Esophagus squamous epithelium (tissue), 5 donors: Measurements from ENCODE around the gene GMPR2. TPM values are rescaled to one million over a fixed set of nuclear protein-coding genes. Genes with fewer than 3 reads are reported as not detected.
A peak's percentile ranks its signal among the peaks of the same experiment; 100 is the strongest.

Experiments
- DNase-seq: peaks from one replicate; lab custom pipeline; 2025; lab: John Stamatoyannopoulos, UW
- H3K27ac ChIP-seq, 4 donors: fragments of 200-600 bp; sonication (generic); one replicate each; pipeline ENCODE4 v1.5.1; 2016 to 2019; ENCODE audit warnings: mild to moderate bottlenecking in 1 of 4
- H3K27me3 ChIP-seq, 4 donors: fragments of 200-600 bp; sonication (generic); 1 replicate in 3 of 4; 2 replicates in 1 of 4; pipeline versions ENCODE4 v1.5.1 to v1.6.0; 2017 to 2021; ENCODE audit warnings: antibody characterized with exemption in 1 of 4
- H3K36me3 ChIP-seq, 3 donors: fragments of 200-600 bp; sonication (generic); one replicate each; pipeline ENCODE4 v1.5.1; 2016 to 2019
- H3K4me1 ChIP-seq, 3 donors: fragments of 200-600 bp; sonication (generic); one replicate each; pipeline ENCODE4 v1.5.1; 2017 to 2019
- H3K4me3 ChIP-seq, 4 donors: fragments of 200-600 bp; sonication (generic); 1 replicate in 3 of 4; 2 replicates in 1 of 4; pipeline ENCODE4 v1.5.1; 2016 to 2019; ENCODE audit warnings: mild to moderate bottlenecking in 2 of 4, moderate library complexity in 1 of 4
- H3K9me3 ChIP-seq, 3 donors: fragments of 200-600 bp; sonication (generic); one replicate each; pipeline ENCODE4 v1.5.1; 2016 to 2019
- CTCF ChIP-seq, 6 experiments: fragments of 450-650 bp in 4 of 6; fragments of 200-600 bp in 2 of 6; sonication (generic) in 2 of 6; IDR thresholded peaks; one replicate each; pipeline ENCODE4 v1.5.1; 2016 to 2019; ENCODE audit warnings: antibody characterized with exemption in 6 of 6, mild to moderate bottlenecking in 4 of 6, moderate library complexity in 4 of 6
- POLR2A ChIP-seq, 4 donors: fragments of 450-650 bp; IDR thresholded peaks; one replicate each; pipeline ENCODE4 v1.6.1; 2017; ENCODE audit warnings: antibody characterized with exemption in 4 of 4, mild to moderate bottlenecking in 4 of 4, moderate library complexity in 3 of 4
- WGBS, 2 donors: methylation state at CpG; one replicate each; pipeline ENCODE4 v1.1.5; 2018; 5-methylcytosine and 5-hydroxymethylcytosine counted together
- intact Hi-C: fragments of 100-400 bp; cut with DNase I; formaldehyde crosslinking; loops from one replicate; pipeline ENCODE4 v1.15.0; 2022
- total RNA-seq, 4 donors: library from RNA; depleted of rRNA; stranded (reverse); fragments of >200 nt; gene quantifications; one replicate each; pipeline ENCODE4 v1.1.0, GENCODE V29; 2016
- donor health status: DM: yes; HTN: yes; CAD: no.

Gene GMPR2
- total RNA-seq, 4 donors from 2014 or later = 18.5 to 47.7 (median 33.1) TPM

- Histone ChIP-seq H3K9me3 (no peaks in the 10 kb centered on the region), H3K4me3 (no peak overlapping the region), H3K27ac (peak overlapping the region; percentile 95 to 100 (median 98)), H3K27me3 (no peaks in the 10 kb centered on the region), H3K4me1 (peaks cover 10 to 94% (median 25%) of the 10 kb centered on the region in 3 donors), H3K36me3 (peaks cover 3 to 28% (median 11%) of the 10 kb centered on the region in 3 donors)
- intact Hi-C loops = no loop called here
- no peak for DNase-seq
- TF ChIP-seq POLR2A (IDR thresholded peaks at IDR 0.05) = no peak
- TF ChIP-seq CTCF (IDR thresholded peaks at IDR 0.05) = no peak
- 61 to 71% methylated on average over 2 of the region's 2 CpGs for WGBS, 2 donors
Measured at GRCh38 chr14:24272467-24272866, 39.7 kb downstream of the GMPR2 start.

- DNase-seq = no peak
- intact Hi-C loops = no loop called here
- Histone ChIP-seq H3K4me1 (peaks cover 18 to 94% (median 25%) of the 10 kb centered on the region in 3 donors), H3K27ac (peak overlapping the region; percentile 85 to 100 (median 96)), H3K4me3 (no peak overlapping the region), H3K36me3 (peaks cover 0 to 18% (median 3%) of the 10 kb centered on the region in 3 donors), H3K27me3 (no peaks in the 10 kb centered on the region), H3K9me3 (no peaks in the 10 kb centered on the region)
- TF ChIP-seq CTCF (IDR thresholded peaks at IDR 0.05) (peak in 3 of 6 experiments; percentile 14 to 59 (median 19)), POLR2A (IDR thresholded peaks at IDR 0.05) (no peak)
- 47 to 62% methylated on average over 2 to 3 of the region's 3 CpGs for WGBS, 2 donors
Measured at GRCh38 chr14:24273422-24273998, 40.8 kb downstream of the GMPR2 start.

GRCh38 chr14:24274101-24274543 is 41.4 kb downstream of the GMPR2 start:
- H3K4me1 ChIP-seq = peaks cover 24 to 94% (median 31%) of the 10 kb centered on the region in 3 donors
- H3K9me3 ChIP-seq = no peaks in the 10 kb centered on the region
- intact Hi-C loops = no loop called here
- peak overlapping the region; percentile 85 to 100 (median 96) for H3K27ac ChIP-seq
- TF ChIP-seq POLR2A (IDR thresholded peaks at IDR 0.05) = peak in 1 of 4 donors; percentile 31
- peak in 1 of 6 experiments; percentile 2 for TF ChIP-seq CTCF (IDR thresholded peaks at IDR 0.05)
- H3K36me3 ChIP-seq = peaks cover 0 to 12% (median 3%) of the 10 kb centered on the region in 3 donors
- DNase-seq = no peak
- WGBS, 2 donors = 20 to 25% methylated on average over 3 of the region's 3 CpGs
- no peaks in the 10 kb centered on the region for H3K27me3 ChIP-seq
- H3K4me3 ChIP-seq = no peak overlapping the region

GRCh38 chr14:24277071-24277470 is 44.3 kb downstream of the GMPR2 start:
- TF ChIP-seq CTCF (IDR thresholded peaks at IDR 0.05) (no peak), POLR2A (IDR thresholded peaks at IDR 0.05) (no peak)
- intact Hi-C loops = no loop called here
- no peaks in the 10 kb centered on the region for H3K36me3 ChIP-seq
- H3K4me3 ChIP-seq = no peak overlapping the region
- no peak for DNase-seq
- peaks cover 31 to 97% (median 40%) of the 10 kb centered on the region in 3 donors for H3K4me1 ChIP-seq
- WGBS, 2 donors = 81 to 87% methylated on average over 6 of the region's 6 CpGs
- peak overlapping the region in 2 of 4 donors; percentile 83 to 88 for H3K27ac ChIP-seq
- H3K9me3 ChIP-seq = no peaks in the 10 kb centered on the region
- no peaks in the 10 kb centered on the region for H3K27me3 ChIP-seq

GRCh38 chr14:24277606-24278321 is 45.0 kb downstream of the GMPR2 start:
- Histone ChIP-seq H3K4me1 (peaks cover 26 to 96% (median 40%) of the 10 kb centered on the region in 3 donors), H3K36me3 (no peaks in the 10 kb centered on the region), H3K4me3 (no peak overlapping the region), H3K27me3 (no peaks in the 10 kb centered on the region), H3K9me3 (no peaks in the 10 kb centered on the region), H3K27ac (peak overlapping the region in 3 of 4 donors; percentile 67 to 88 (median 83))
- intact Hi-C loops = no loop called here
- WGBS, 2 donors = 66 to 84% methylated on average over 9 to 11 of the region's 11 CpGs
- TF ChIP-seq CTCF (IDR thresholded peaks at IDR 0.05) = no peak
- no peak for TF ChIP-seq POLR2A (IDR thresholded peaks at IDR 0.05)
- DNase-seq = no peak
